HG03342 (cell line): ENCODE data around the gene ADAMTS19.

ENCODE experiments used
- ATAC-seq: cut with Tn5 transposase; IDR thresholded peaks from one replicate; pipeline ENCODE4 v1.9.1; 2021; ENCODE audit warnings: mild to moderate bottlenecking, moderate library complexity; ENCODE audit not compliant: unreplicated experiment

The ADAMTS19 gene

DNA sequence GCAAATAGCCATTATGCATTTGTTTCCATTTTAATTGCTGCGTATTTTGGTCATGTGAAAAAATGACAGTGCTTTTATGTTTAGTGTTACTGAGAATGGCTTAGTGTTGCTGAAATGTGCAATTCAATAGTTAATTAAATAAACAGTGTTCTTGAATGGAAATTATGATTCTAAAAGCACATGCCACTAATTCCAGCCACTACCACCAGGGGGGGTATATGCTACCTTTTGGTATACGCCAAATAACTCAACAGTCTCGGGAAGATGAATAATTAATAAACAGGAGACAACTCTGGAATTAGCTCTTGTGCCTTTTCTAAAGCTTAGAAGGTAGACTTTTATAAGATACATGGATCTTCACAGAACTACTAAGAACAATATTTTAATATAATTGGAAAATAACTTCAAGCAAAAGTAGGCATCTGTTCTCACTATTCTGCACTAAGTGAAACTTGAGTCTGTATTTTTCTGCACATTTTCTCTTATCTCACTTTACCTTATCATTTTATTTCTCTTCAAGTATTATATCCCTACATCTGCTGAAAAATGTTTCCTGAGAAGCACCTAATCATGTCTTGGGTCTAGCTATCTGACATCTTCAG lies 204.3 kb downstream of the ADAMTS19 start:
- peak; percentile 86 for ATAC-seq

DNA sequence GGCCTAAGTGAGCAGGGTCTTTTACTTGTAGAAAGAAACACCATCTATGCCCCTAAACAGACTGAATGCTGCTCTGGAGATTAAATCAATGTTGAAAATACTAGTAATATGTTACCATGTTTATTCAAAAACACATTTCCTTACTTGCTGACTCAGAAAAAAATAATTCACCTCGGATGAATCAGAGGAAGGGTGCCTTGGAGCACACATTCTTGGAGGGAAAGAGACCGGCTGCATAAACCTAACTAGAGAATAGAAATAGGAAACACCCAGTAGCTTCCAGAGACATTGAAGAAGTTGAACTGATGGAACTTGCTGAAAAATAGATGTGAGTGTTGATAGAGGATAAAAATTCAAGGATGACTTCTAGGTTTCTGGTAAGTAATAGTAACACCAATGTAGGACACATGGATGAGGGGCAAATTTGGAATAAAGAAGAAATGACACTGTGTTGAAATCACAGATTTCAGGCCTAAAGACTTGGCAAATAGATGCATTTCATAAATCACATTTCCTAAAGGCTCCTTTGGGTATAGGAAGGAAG lies 210.9 kb downstream of the ADAMTS19 start:
- ATAC-seq, result no peak

DNA sequence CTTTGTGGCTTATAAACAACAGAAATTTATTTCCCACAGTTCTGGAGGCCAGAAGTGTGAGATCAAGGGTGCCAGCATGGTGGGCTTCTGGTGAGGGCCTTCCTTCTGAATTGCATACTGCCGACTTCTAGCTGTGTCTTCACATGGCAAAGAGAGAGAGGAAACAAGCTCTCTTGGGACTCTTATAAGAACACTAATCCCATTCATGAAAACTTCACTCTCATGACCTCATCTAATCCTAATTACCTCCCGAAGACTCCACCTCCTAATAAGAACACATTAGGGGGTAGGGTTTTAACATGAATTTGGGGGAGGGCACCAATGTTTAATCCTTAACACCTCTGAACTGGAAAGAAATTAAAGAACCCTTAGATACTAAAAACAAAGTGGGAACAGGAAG lies 211.9 kb downstream of the ADAMTS19 start:
- ATAC-seq, result no peak

DNA sequence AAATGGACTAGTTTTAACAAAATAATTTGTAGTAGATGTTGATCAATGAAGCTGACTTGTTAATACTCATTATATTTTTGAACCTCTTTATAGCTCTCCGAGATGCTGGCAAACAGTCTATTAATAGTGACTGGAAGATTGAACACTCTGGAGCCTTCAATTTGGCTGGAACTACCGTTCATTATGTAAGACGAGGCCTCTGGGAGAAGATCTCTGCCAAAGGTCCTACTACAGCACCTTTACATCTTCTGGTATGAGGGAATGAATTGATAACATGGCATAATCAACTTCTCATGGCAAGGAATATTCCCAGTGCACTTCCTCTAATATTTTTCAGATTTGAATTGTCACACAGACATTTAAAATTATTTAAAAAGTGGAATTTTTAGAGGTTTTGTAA lies 219.6 kb downstream of the ADAMTS19 start:
- no peak for ATAC-seq

DNA sequence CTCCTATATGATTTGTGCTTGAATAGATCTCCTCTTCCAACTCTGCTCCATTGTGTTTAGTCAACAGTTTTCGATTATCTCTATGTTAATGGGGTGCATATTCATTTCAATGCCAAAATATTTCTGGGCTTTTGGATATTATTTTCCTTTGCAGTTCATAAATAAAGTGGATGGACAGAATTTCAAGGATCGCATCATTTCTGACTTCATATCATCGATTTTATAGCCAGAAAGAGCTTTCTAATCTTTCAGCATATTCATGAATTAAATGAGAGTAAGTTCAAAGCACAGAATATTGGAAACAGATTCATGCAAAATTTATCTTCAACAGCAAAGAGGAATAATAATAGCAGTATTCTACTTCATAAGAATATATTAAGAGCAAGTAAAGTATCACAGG lies 227.8 kb downstream of the ADAMTS19 start:
- ATAC-seq, result no peak

DNA sequence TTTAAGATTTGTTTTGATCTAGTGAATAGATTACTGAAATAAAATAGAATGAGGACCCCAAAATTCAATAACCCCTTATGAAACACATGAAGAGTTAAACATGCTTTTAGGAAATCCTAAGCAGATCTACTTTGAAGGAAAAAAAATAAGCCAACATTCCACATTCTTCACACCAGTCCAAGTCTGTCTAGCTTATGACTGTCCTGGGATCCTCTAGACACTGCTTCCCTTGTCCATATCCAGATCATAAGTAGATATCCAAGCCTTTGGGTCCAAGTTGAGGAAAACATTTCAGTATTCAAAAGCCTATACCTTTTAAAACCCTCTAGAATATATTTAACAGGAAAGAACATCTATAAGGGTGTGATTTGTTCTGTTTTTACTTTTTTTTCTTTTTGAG lies 228.9 kb downstream of the ADAMTS19 start:
- no peak for ATAC-seq

DNA sequence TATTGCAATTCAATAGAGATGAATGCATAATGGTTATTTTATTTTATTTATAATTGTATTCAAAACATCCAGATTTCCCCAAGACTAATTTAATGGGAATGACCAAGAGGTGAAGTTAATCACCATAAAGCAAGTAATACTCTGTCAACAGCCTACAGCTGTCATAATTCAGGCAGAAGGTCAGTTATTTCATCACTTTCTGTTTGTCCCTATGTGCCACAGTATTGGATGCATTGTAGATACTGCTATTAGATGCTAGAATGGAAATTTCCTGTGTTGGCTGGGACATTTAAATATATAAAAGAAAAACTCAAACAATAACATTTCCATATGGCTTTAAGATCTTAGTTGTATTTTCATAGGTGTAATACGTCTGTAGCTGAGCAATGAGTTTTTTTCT lies 231.1 kb downstream of the ADAMTS19 start:
- no peak for ATAC-seq

DNA sequence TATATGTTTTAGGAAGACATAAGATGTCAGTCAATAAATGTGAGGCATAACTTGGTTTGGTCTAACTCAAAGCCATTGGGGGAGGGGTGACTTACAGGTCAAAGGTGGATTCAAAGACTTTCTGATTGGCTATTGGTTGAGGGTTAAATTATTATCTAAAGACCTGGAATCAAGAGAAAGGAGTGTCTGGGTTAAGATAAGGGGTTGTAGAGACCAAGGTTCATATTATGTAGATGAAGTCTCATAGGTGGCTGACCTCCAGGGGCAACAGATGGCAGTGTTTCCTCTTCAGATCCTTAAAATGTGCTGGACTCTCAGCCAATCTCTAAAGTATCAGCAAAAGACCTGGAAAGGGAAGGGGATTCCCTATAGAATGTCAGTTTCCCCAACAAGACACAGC lies 236.5 kb downstream of the ADAMTS19 start:
- no peak for ATAC-seq

DNA sequence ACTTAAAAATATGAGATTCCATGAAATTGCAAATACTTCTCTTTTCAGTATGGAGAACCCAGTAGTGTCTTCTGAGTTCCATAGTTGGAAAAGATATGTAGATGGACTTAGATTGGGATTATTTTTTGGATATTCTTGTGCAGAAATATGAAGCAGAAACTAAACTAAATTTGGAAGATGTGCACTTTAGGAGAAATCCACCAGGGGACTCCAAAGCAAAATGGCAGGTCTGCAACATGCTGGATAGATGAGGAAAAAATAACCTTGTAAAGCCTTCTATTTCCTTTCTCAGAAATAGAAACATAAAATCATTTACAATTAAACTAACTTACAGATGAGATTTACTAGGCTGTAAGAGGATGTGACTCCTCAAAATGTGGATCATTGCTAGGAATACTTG lies 238.6 kb downstream of the ADAMTS19 start:
- no peak for ATAC-seq

DNA sequence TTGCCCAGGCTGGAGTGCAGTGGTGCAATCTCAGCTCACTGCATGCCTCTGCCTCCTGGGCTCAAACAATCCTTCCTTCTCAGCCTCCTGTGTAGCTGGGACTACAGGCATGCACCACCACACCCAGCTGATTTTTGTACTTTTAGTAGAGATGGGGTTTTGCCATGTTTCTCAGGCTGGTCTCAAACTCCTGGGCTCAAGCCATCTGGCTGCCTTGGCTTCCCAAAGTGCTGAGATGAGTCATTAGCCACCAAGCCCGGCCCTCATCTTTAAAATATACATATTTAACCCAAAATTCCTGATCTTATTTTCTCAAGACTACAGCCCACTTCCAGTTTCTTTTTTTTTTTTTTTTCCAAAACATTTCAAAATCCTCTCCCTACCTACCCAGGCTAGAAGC lies 256.1 kb downstream of the ADAMTS19 start:
- no peak for ATAC-seq

DNA sequence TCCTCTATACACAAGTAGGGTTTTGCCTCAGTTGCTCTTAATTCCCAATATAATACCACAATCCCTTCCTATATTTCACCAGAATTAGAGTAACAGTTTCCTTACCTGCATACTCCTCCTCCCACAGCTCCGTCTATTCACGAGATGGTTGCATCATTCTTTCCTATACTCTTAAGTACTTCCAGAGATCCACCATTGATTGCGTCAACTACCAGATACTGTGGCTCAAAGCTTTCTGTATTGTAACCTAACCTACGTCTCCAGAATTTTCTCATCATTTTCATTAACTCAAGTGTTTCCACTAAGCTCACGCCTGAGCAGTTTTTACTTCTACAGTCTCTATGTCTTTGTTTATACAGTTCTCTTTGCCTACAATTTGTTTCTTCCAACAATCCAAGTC lies 256.6 kb downstream of the ADAMTS19 start:
- no peak for ATAC-seq

DNA sequence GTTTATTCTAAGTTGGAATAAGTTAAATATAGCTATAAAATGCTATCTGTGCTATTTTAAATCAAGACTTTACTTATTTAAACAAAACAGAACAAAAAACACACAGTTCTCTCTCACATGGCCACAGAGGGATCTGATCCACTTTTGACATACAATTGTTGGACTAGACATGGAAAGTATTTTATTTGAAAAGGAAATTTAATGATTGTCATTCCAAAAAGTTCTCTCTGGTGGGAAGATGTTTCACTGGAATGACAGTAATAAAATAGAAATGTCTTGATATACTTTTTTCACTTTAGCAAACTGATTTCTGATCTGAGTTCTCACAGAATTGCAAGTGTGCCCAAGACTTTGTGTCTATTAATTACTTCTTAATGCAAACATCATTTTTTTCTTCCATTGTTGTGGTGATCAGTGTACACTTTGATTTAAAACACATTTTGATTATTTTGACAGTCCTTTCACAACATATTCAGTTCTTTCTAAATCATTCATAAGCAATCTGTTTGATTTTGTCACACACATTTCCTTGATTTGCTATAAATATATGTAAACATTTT lies 257.7 kb downstream of the ADAMTS19 start:
- ATAC-seq, result no peak

DNA sequence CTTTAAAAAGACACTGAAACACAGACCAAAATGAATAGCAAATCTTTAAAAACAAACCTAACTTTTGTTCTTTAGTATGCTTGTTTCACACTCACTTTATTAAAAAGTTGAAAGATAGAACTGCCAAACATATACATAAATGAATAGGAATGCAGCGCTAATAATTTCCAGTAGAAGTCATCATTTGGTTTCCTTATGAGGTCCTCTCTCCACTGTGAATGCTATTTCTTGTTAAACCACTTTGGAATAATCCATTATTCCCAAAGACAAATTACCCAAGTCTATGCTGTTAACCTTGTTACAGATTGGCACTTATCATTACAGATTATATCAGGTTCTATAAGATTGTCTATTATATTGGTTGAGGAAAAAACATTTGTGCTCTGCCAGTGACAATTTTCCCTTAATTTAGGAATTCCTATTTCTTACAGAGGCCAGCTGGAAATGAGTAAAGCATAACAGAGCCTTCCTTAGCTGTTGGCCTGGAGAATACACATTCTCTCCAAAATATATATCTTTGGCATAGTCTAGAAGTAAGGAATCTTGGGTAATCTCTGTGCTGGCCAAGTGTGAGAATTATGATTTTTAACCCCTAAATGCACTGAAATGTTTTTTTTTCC lies 258.5 kb downstream of the ADAMTS19 start:
- no peak for ATAC-seq

DNA sequence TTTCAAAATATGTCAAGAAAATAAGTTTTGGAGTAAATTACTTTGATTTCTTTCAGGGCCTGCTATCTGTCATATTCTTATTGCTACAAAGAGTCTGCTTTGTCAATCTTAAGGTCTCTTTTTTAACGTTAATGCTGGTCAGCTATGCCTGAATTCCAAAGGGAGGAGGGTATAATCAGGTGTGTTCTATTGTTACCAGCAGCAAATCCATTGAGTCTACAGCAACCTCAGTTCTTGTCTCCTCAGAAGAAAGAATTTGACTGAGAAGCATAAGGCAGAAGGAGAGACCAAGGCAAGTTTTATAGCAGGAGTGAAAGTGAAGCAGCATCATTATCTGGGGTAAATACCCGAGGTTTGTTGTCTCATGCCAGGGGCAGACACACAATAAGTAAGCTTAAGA lies 264.1 kb downstream of the ADAMTS19 start:
- ATAC-seq, result no peak

DNA sequence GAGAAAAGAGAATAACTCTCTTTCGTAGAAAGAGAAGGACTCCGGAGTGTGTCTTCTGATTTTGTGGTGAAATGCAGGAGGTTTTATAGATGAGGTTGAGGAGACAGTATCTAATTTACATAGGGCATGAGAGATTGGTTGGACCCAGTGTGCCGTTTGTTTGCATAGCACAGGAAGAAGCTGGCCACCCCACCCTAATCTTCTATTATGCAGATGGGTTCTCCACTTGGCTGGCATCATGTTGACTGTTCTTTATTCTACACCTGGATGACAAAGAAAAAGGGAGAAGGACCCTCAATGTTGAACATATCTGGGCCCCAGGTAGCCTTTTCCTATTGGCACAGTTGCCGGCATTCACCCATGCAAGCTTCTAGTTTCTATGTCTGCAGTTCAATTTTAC lies 264.5 kb downstream of the ADAMTS19 start:
- no peak for ATAC-seq

DNA sequence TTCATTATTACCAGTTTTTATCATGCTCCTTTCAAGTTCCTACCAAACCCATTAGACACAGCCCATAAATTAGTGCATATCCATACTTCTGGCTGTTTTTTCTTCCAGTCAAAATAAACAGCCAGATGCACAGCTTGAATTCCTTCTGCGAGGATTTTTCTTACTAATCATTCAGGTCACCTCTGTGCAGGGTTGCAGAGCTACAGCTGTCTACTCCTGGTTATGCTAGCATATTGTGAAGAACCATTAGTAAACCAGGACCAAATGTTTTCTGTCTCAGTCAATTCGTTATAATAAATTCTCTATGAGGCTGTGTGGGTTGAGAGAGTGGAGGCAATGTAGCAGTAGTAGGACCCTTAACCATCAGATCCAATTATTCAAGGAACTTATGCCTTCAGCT lies 279.7 kb downstream of the ADAMTS19 start:
- ATAC-seq, result no peak

DNA sequence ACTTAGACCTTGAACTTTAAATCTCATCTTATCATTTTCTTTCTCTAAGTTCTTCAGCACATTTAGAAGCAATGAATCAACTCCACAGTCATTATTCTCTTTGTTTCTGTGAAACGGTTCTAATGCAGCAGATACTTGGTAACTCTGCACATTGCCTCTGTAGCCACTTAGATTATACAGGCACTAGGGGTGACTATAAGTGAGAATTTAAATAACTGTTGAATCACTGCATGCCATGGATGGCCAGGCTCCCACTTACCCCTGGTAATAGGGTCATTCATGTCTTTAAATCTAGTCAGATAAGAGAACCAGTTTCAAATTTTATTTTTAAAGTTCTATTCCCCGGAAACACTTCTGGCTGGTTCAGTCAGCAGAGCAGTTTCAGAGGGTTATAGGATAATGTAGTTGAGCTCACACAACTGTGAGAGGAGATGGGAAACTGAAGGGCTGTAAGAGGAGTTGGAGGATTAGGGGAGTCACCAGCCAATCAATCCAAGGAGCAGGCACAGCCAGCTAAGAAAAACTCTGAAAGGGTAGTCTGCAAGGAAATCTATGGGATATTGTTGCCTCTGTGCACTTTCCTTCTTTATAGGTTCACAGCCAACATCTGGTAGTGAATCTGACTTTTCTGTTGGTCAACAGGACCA lies 283.6 kb downstream of the ADAMTS19 start:
- ATAC-seq, result no peak

DNA sequence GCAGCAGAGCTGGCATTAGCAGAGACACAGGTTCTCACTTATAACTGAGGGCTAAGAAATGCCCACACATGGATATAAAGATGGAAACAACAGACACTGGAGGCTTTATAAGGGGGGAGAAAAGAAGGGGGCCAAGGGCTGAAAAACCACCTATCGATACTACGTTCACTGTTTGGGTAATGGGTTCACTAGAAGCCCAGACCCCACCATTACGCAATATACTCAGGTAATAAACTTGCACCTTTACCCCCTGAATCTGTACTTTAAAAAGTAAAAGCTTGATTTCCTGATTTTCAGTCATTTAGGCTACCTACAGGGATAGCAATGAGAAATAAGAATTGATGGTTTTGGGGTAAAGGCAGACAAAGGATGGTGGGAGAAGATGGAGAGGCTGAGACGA lies 285.9 kb downstream of the ADAMTS19 start:
- no peak for ATAC-seq

DNA sequence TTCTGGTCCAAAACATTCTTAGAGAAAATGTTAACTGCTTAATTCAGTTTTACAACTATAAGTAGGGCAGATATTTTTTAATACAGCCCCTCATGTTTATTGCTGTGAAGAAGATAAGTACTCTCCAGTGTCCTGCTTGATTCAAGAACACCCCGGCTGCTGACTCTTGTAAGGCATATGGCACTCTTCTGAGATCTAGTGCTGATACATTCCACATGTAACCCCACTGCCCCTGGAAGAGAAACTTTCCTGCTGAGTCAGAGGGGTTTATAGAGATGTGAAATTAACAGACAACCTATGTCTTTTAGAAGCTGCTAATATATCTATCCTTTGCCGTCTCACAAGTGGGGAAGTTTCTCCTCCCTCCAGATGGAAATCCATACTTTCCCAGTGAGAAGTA lies 286.8 kb downstream of the ADAMTS19 start:
- ATAC-seq, result no peak

DNA sequence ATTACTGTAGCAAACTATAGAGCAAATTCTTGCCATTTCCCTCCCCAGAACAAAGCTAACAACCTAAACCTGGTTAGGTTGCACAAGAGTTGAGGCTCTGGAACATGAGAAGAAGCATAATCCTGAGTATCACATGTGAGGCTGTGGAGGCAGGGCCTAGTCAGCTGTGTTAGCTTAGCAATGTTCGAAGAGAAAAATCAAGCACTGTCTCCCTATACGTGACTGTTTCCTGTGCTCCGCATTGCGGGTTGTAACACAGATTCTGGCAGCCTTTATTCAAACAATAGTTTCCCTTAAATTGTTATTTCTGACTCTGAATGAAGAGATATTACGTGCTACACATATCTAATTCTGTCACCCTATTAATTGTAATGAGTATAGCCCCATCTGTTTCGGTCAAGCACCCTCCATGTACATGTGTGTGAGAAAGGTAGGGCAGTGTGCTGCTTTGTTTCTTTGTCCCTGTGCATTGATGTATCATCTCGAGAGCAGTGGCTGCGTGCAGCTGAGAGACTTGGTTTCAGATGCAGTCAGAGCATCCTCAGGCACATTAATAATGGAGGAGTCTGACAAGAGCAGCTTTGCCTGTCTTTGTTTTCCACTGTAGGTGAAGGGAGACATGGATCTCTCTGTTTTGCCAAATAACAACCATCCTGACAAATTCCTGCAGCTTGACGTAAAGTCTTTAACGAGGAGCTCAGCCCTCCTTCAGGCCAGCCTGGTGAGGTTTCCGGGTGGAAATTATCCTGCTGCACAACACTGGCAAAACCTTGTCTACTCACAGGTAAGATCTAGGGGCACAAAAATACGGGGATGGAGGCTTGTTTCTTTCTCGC lies 287.7 kb downstream of the ADAMTS19 start, which contains the start of gene MINAR2:
MINAR2 (plus strand) TSS at position 523 of the 836 bp plus-strand sequence; CDS start at position 620, 97 bp downstream.
- no peak for ATAC-seq
